ENCODE results near the gene WNT5A. TPM values are rescaled to one million over a fixed set of nuclear protein-coding genes. Genes with fewer than 3 reads are reported as not detected.

WNT5A gene
- total RNA-seq, 1 donor from 2014 or later, result 3.3 TPM

DNA sequence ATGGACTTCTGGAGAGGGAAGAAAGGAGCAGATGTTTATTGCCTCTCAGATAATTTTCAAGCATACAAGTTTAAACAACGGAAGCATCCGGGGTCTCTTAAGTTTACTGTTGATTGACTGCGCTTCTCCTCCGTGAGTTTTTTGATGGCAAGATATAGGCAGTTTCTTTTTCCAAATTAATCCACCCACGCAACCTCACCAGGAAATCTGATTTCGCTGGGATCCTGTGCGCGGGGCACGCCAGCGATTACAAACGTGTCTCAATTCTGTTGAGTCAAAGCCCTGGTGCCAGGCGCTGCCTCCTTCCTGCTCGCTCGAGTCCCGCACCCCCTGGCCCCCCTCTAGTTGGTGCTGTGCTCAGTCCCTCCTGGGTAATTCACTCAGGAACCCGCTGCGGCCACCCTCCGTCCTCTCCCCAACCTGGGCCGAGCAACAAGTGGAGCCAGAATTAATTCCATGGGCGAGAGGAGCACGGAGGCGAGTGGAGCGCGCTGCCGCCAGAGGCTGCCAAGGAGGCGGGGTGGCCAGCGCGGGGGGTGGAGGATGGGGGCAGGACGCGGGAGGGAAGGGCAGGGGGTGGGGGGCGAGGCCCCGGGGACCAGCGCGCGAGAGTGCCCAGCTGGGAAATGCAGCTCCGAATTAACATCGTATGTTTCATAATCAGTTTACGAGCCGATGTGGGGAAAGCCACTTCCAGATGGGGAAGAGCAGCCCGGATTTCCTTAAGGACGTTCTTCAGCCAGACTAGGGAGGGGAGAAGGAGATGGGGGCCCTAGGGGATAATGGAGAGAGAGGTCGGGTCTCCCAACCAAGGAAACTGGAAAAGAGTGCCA lies 6.0 kb downstream of the WNT5A start:
- Histone ChIP-seq H3K4me2 (peak overlapping the region; percentile 94), H3K9ac (no peak overlapping the region), H3K27ac (no peak overlapping the region), H3K27me3 (peaks cover 91% of the 10 kb centered on the region), H3F3A (ENCODE audit: low read depth) (peaks cover 35% of the 10 kb centered on the region), H3K9me3 (ENCODE audit: low read depth) (no peaks in the 10 kb centered on the region), H3K4me3 (peak overlapping the region; percentile 74), H4K20me1 (ENCODE audit: low read depth) (peaks cover 51% of the 10 kb centered on the region), H3K4me1 (peaks cover 33% of the 10 kb centered on the region), H2AFZ (replicated peaks) (peak overlapping the region; percentile 55), H3K36me3 (no peaks in the 10 kb centered on the region), H3K79me2 (ENCODE audit: low read depth) (no peaks in the 10 kb centered on the region)
- H3K4me3 Mint-ChIP-seq, result peak overlapping the region; percentile 96
- H3K27me3 Mint-ChIP-seq (ENCODE audit: insufficient read depth, low read depth), result peaks cover 27% of the 10 kb centered on the region
- peaks cover 43% of the 10 kb centered on the region for H3K4me1 Mint-ChIP-seq
- peaks cover 32% of the 10 kb centered on the region for H3K36me3 Mint-ChIP-seq
- TF ChIP-seq, protein P1, sequence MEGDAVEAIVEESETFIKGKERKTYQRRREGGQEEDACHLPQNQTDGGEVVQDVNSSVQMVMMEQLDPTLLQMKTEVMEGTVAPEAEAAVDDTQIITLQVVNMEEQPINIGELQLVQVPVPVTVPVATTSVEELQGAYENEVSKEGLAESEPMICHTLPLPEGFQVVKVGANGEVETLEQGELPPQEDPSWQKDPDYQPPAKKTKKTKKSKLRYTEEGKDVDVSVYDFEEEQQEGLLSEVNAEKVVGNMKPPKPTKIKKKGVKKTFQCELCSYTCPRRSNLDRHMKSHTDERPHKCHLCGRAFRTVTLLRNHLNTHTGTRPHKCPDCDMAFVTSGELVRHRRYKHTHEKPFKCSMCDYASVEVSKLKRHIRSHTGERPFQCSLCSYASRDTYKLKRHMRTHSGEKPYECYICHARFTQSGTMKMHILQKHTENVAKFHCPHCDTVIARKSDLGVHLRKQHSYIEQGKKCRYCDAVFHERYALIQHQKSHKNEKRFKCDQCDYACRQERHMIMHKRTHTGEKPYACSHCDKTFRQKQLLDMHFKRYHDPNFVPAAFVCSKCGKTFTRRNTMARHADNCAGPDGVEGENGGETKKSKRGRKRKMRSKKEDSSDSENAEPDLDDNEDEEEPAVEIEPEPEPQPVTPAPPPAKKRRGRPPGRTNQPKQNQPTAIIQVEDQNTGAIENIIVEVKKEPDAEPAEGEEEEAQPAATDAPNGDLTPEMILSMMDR (IDR thresholded peaks at IDR 0.05), result peak; percentile 15
- TF ChIP-seq EZH2phosphoT487 (IDR thresholded peaks at IDR 0.05) (peak; percentile 22), EZH2 (IDR thresholded peaks at IDR 0.05) (peak; percentile 69)
- H3K27ac Mint-ChIP-seq, result no peak overlapping the region
- DNase-seq (ENCODE audit: low spot score), result peak; percentile 63
- no peaks in the 10 kb centered on the region for H3K9me3 Mint-ChIP-seq

DNA sequence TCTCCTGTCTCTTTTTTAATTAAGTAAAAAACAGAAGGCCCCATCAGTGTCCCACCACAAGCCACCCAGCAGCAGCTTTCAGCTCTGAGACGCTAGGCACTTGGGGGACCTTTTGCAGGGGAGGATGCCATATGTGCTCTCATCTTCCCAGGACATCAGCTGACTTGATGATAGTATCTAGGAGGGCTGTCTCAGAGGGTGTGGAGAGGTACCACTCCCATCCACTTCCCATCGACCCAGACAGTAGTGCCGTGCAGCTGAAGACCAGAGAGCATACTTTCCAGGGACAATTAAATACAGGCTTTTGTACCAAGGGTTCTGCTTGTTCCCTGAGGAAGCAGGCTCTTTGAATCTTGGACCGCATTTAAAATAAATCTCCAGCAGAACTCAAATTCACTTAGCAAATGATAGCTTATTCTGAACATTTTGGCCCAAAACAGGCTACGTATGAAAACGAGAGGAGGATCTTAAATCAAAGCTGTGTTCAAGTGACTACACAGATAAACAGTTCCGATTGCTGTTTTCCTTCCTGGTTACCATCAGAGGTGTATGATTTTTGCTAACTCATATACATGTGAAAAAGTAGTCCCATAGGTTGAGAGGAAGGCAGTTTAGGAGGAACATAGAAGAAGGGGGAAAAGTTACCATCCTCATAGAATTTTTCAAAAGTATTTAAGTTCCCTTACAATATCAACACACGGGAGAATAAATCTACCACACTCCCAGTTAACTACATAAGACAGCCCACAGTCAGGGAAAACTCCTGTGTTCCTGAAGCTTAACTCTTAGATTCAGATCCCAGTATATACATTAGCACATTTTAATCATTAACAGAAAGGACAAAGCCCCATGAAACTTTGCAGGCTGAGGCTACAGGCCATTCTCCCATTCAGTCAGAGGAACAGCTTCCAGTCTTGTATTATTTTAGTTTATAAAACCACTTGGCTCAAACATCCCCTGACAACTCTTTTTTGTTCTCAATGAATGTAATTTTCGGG lies 9.5 kb downstream of the WNT5A start:
- Histone ChIP-seq H2AFZ (replicated peaks) (no peak overlapping the region), H3K4me1 (peaks cover 14% of the 10 kb centered on the region), H4K20me1 (ENCODE audit: low read depth) (peaks cover 25% of the 10 kb centered on the region), H3K27me3 (peaks cover 93% of the 10 kb centered on the region), H3K4me2 (no peak overlapping the region), H3K36me3 (no peaks in the 10 kb centered on the region), H3K27ac (no peak overlapping the region), H3K4me3 (no peak overlapping the region), H3F3A (ENCODE audit: low read depth) (peaks cover 6% of the 10 kb centered on the region), H3K9me3 (ENCODE audit: low read depth) (no peaks in the 10 kb centered on the region), H3K9ac (no peak overlapping the region), H3K79me2 (ENCODE audit: low read depth) (no peaks in the 10 kb centered on the region)
- Mint-ChIP-seq H3K9me3 (no peaks in the 10 kb centered on the region), H3K4me1 (peaks cover 17% of the 10 kb centered on the region), H3K36me3 (peaks cover 47% of the 10 kb centered on the region), H3K4me3 (no peak overlapping the region), H3K27me3 (ENCODE audit: insufficient read depth, low read depth) (peaks cover 17% of the 10 kb centered on the region), H3K27ac (no peak overlapping the region)
- no peak for DNase-seq (ENCODE audit: low spot score)
- TF ChIP-seq, protein P1 (IDR thresholded peaks at IDR 0.05), result no peak
- TF ChIP-seq EZH2 (IDR thresholded peaks at IDR 0.05), result no peak
- TF ChIP-seq EZH2phosphoT487 (IDR thresholded peaks at IDR 0.05), result no peak

DNA sequence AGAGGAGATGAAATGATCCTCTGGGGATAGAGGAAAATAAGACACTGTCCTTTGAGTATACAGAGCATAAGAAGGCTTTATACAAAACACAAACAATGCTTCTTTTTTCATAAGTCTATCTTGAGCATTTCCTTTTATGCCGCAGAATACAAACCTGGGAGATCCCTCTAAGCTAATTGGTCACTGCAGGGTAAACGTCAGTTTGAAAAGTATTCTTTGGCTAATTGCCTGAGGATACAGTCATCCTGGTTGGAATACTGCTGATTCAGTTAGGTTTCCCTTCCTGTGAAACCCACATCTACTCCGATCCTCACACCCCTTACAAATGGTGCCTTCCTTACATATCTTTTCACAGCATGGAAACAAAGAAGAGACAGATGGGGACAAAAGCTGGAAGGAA lies 10.6 kb downstream of the WNT5A start:
- no peak for TF ChIP-seq EZH2phosphoT487 (IDR thresholded peaks at IDR 0.05)
- TF ChIP-seq, protein P1 (IDR thresholded peaks at IDR 0.05), result no peak
- no peak for TF ChIP-seq EZH2 (IDR thresholded peaks at IDR 0.05)
- Histone ChIP-seq H3F3A (ENCODE audit: low read depth) (no peaks in the 10 kb centered on the region), H3K9me3 (ENCODE audit: low read depth) (no peaks in the 10 kb centered on the region), H3K4me3 (no peak overlapping the region), H4K20me1 (ENCODE audit: low read depth) (peaks cover 14% of the 10 kb centered on the region), H3K4me2 (no peak overlapping the region), H3K36me3 (no peaks in the 10 kb centered on the region), H3K4me1 (peaks cover 7% of the 10 kb centered on the region), H3K27me3 (peaks cover 88% of the 10 kb centered on the region), H3K27ac (no peak overlapping the region), H3K79me2 (ENCODE audit: low read depth) (no peaks in the 10 kb centered on the region), H3K9ac (no peak overlapping the region), H2AFZ (replicated peaks) (no peak overlapping the region)
- Mint-ChIP-seq H3K27me3 (ENCODE audit: insufficient read depth, low read depth) (peaks cover 13% of the 10 kb centered on the region), H3K27ac (no peak overlapping the region), H3K4me1 (peaks cover 14% of the 10 kb centered on the region), H3K4me3 (no peak overlapping the region), H3K9me3 (no peaks in the 10 kb centered on the region), H3K36me3 (peaks cover 54% of the 10 kb centered on the region)
- DNase-seq (ENCODE audit: low spot score), result no peak

Measured in neural progenitor cell (in vitro differentiated cells).